ENCODE measurements around the gene TAP2.
A peak's percentile ranks its signal among the peaks of the same experiment; 100 is the strongest.
"Not testable (repeated sequence)": the region's sequence is repeated elsewhere in the genome, so short reads cannot be mapped to it uniquely, and the experiment has no call there.

Gene TAP2

DNA sequence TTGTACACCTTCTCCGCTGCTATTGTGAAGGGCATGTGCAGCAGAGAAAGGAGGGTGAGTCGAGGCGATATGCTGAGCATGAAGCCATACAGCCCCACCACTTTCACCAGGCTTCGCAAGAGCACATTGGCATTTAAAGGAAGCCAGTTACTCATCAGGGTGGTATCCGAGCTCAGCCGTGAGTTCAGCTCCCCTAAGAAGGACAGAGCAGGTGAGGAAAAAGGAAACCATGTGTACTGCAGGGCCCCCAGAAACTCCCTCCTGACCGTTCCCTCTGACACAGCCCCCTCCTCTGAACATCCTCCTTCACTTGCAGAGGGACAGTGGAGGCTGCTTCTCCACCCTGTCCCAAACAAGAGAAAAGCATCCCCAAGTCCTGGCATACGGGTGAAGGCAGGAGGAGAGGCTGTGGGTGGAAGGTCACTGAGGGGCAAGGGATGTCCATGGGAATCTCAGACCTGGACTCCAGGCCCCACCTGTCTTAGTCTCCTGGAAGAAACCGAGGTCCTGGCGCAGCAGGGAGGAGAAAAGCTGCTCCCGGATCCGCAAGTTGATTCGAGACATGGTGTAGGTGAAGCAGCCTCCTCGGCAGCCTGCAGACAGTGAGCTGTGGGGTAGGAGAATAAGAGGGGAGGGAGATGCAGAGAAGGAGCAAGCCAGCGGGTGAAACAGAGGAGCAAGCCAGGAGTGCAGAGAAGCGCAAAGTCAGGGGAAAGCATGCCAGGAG is 3.2 kb downstream of the TAP2 start:
- DNase-seq (ENCODE audit: low read depth in 2 of 2): no peak

- no peak for DNase-seq (ENCODE audit: low read depth in 2 of 2)
These were observed 4.9 kb downstream of the TAP2 start for GRCh38 chr6:32833664-32834063.

DNA sequence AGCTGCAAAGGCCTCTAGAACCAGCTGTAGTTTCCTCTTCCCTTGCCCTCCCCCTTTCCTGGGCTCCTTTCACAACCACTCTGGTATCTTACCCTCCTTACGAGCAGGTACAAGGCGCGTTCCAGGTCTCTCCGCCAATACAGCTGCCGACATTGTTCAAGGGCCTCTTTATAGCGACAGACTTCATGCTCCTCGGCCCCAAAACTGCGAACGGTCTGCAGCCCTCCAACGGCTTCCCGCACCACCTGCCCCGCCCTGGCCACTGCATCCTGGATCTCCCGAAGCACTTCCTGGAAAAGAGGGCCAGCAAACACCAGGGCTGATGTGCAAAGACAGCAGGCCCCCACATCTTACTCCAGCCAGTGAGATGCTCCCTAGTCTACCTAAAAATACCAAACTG is 6.0 kb downstream of the TAP2 start:
- no peak for DNase-seq (ENCODE audit: low read depth in 2 of 2)

DNA sequence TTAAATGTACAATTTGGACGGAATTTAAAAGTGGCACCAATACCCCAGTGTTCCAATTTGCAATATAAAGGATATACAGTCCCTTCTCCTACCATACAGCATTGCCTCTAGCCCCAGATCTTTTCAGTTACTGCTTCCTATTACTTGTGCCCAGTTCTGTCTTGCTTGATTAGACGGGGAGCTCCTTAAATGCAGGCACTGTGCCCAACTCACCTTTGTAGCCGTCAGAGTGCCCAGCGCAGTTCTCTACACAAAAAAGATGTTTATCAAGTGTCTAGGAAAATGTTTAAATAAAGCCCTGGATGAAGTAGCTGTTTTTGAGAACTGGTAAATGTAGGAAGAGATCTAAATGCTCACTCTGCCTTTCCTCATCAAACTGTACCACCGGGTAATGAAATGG is 7.6 kb downstream of the TAP2 start:
- DNase-seq (ENCODE audit: low read depth in 2 of 2): no peak

GRCh38 chr6:32830017-32830416 is 8.5 kb downstream of the TAP2 start:
- DNase-seq (ENCODE audit: low read depth in 2 of 2): no peak

GRCh38 chr6:32829495-32829894 is 9.0 kb downstream of the TAP2 start:
- no peak for DNase-seq (ENCODE audit: low read depth in 2 of 2)

- no peak for DNase-seq (ENCODE audit: low read depth in 2 of 2)
These were observed 11.5 kb downstream of the TAP2 start for GRCh38 chr6:32827025-32827424.

- no peak for DNase-seq (ENCODE audit: low read depth in 2 of 2)
These were observed 12.6 kb downstream of the TAP2 start for GRCh38 chr6:32825966-32826365.

DNA sequence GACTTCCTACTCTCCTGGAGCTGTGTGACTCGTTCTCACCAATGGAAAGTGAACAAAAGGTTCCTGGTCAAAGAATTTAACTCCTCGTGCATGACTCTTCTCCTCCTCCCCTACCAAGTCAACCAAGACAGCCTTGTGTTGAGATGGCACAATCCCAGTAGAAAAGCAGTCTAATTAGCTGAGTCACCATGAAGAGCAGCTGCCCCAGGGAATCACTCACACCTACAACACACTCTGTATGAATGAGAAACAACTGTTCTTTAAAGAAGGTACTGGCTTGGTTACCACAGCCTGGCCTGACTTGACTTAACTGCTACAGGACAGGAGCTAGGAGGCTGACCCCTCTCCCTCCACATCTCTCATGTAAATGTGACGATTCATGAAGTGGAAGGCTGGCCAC is 18.8 kb downstream of the TAP2 start:
- DNase-seq (ENCODE audit: low read depth in 2 of 2): no peak

DNA sequence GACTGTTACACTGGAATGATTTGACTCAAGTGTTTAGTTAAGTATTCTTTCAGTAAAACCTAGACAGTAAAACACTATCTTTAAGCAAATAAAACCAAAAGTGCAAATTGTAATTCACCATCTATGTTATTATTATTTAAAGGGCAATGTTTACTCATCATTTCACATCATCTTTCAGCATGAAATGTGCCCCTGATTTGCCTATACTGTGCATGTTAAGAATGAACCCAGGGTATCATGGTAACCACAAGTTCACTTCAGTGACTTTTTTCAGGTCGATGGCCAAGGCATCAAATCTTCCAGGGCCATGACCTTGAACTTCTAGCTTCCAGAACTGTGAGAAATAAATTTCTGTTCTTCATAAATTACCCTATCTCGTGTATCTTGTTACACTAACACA is 19.7 kb downstream of the TAP2 start:
- no peak for DNase-seq (ENCODE audit: low read depth in 2 of 2)

GRCh38 chr6:32816746-32817204 is 21.8 kb downstream of the TAP2 start, which contains the start of gene HLA-DOB:
HLA-DOB (minus strand) TSS chr6:32817002; CDS start chr6:32816951, 51 bp downstream.
- no peak for DNase-seq (ENCODE audit: low read depth in 2 of 2)

DNA sequence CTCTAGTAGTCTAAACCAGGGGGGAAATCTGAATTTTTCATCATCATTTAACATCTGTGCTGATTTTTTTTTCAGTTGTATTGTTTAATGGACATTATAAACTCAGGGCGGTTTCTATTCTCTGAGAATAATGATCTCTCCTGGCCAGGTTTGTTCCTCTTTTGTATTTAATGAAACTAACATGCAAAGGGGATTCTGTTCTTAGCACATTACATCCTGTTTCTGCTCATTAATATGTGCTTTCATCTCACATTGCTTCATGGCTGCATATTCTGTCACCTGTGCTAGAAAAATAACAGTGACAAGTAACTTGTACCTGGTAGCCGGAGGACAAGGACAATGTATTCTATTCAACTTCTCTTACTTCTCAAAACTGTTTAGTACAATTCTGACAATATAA is 22.5 kb downstream of the TAP2 start:
- no peak for DNase-seq (ENCODE audit: low read depth in 2 of 2)

DNA sequence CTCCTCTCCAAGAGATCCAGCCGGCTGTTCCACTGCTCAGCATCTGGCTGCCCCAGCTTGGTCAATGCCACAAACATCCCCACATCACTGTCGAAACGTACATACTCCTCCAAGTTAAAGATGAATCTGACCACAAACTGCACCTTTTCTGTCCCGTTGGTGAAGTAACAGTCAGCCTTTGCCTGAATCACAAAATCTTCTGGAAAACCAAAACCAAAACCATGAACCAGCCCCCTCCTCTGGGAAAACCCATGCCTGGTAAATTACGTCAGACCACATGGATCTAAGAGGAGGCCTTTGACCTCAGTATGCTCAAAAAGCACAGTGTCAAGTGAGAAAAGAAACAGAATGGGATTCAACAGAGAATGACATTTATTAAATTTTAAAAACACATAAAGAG is 23.4 kb downstream of the TAP2 start:
- no peak for DNase-seq (ENCODE audit: low read depth in 2 of 2)

- no peak for DNase-seq (ENCODE audit: low read depth in 2 of 2)
These were observed 24.4 kb downstream of the TAP2 start for GRCh38 chr6:32814145-32814544.

GRCh38 chr6:32809171-32809570 is 29.4 kb downstream of the TAP2 start:
- DNase-seq (ENCODE audit: low read depth in 2 of 2): no peak

- no peak for DNase-seq (ENCODE audit: low read depth in 2 of 2)
These were observed 31.4 kb downstream of the TAP2 start for GRCh38 chr6:32807020-32807580.

DNA sequence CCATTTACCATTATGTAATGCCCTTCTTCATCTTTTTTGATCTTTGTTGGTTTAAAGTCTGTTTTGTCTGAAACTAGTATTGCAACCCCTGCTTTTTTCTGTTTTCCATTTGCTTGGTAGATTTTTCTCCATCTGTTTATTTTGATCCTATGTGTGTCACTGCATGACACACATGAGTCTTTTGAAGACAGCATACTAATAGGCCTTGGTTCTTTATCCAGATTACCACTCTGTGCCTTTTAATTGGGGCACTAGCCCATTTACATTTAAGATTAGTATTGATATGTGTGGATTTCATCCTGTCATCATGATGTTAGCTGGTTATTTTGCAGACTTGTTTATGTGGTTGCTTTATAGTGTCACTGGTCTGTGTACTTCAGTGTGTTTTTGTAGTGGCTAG is 33.1 kb downstream of the TAP2 start:
- DNase-seq (ENCODE audit: low read depth in 2 of 2): not testable (repeated sequence)

DNA sequence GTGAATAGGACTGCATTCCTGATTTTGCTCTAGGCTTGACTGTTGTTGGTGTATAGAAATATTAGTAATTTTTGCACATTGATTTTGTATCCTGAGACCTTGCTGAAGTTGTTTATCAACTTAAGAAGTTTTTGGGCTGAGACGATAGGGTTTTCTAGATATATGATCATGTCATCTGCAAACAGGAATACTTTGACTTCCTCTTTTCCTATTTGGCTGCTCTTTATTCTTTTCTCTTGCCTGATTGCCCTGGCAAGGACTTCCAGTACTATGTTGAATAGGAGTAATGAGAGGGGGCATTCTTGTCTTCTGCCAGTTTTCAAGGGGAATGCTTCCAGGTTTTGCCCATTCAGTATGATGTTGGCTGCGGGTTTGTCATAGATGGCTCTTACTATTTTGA is 35.1 kb downstream of the TAP2 start:
- DNase-seq (ENCODE audit: low read depth in 2 of 2): no peak

- DNase-seq (ENCODE audit: low read depth in 2 of 2): no peak
These were observed 38.8 kb downstream of the TAP2 start for GRCh38 chr6:32799740-32800139.

- no peak for DNase-seq (ENCODE audit: low read depth in 2 of 2)
These were observed 39.4 kb downstream of the TAP2 start for GRCh38 chr6:32799168-32799567.

DNA sequence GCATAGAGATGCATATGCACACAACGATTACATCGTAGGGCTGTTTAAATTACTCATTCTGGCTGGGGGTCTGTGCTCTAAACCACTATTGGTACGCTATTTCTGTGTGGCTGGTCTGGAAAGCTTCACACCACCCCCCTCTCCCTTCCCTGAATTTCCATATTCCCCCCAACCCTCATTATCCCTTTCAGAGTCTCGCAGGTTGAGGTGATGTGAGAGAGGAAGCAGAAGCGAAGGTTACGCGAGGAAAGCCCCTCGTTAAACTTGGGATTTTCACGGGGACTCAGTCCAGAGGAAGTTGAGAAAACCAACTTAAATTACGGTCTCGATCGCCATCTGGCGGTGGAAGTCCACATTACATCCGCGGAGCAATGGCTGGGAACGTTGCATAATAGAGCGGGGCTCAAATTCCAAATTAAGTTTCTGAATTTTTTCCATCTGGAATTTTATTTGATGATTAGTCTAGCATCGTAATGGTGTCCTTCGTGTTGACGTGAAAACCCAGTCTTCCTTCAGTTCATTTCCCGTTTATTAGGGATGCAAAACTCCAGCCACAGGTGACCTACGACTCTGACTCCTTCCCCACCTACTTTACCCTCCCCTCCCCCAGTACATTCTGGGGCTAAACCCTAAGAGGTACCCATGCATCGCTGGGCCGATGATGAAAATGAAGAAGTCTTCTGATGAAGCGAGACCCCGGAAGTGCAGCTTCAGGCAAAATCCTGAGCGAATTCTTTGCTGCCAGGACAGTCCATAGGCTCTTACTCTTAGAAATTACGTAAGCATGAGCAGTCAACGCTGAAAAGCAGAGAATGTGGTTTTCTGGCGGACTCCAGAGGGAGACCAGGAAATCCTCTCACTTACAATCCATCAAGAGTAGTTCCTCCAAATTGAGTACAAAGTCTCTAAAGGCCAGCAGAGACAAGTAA is 41.4 kb downstream of the TAP2 start:
- peak; percentile 51 to 53 for DNase-seq (ENCODE audit: low read depth in 2 of 2)

DNA sequence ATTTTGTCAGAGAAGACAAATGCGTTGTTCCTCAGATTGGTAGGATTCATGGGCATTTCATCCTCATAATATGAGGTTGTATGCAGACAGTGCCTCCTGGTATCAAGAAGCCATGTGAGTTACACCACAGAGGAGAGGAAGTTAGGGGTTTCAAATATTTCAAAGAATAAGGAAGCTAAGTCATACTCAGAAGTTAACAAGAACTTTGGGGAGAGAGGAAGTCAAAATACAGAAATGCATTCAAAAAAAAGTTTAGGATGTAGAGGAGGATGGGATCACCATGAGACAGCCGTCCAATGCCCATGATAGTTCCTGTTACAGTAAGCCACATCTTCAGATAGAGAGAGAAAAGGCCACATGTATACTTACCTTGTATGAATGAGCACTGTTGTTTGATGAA is 44.0 kb downstream of the TAP2 start:
- no peak for DNase-seq (ENCODE audit: low read depth in 2 of 2)
